Activated T-cell treated with anti-CD3 and anti-CD28 coated beads, Interleukin-2, amount 50 U/mL, for 24 hours (primary cell): Measurements from ENCODE around the gene RNF126.
"Not testable (repeated sequence)": the region's sequence is repeated elsewhere in the genome, so short reads cannot be mapped to it uniquely, and the experiment has no call there.

ENCODE experiments used
- DNase-seq: peaks from one replicate; pipeline ENCODE4 v3.0.0-alpha.2; 2020
- H3K27ac Mint-ChIP-seq: 2 replicates; pipeline ENCODE4 v1.8.0; 2020; ENCODE audit warnings: mild to moderate bottlenecking, mixed read lengths
- H3K27me3 Mint-ChIP-seq: 2 replicates; pipeline ENCODE4 v1.8.0; 2020; ENCODE audit warnings: mixed read lengths
- H3K36me3 Mint-ChIP-seq: 2 replicates; pipeline ENCODE4 v1.8.0; 2020; ENCODE audit warnings: low read depth, mixed read lengths
- H3K4me1 Mint-ChIP-seq: 2 replicates; pipeline ENCODE4 v1.8.0; 2020; ENCODE audit warnings: low read depth, mixed read lengths
- H3K4me3 Mint-ChIP-seq: 2 replicates; pipeline ENCODE4 v1.8.0; 2020; ENCODE audit warnings: mild to moderate bottlenecking, moderate library complexity, mixed read lengths
- H3K9me3 Mint-ChIP-seq: 2 replicates; pipeline ENCODE4 v1.8.0; 2020; ENCODE audit warnings: mixed read lengths

The RNF126 gene

GRCh38 chr19:677601-678436 lies 14.8 kb upstream of the RNF126 start:
- peaks cover 17% of the 10 kb centered on the region for H3K4me1 Mint-ChIP-seq
- H3K36me3 Mint-ChIP-seq = no peaks in the 10 kb centered on the region
- H3K27me3 Mint-ChIP-seq = peaks cover 32% of the 10 kb centered on the region
- H3K4me3 Mint-ChIP-seq = peak overlapping the region; percentile 42
- H3K9me3 Mint-ChIP-seq = no peaks in the 10 kb centered on the region
- no peak for DNase-seq
- no peak overlapping the region for H3K27ac Mint-ChIP-seq

DNA sequence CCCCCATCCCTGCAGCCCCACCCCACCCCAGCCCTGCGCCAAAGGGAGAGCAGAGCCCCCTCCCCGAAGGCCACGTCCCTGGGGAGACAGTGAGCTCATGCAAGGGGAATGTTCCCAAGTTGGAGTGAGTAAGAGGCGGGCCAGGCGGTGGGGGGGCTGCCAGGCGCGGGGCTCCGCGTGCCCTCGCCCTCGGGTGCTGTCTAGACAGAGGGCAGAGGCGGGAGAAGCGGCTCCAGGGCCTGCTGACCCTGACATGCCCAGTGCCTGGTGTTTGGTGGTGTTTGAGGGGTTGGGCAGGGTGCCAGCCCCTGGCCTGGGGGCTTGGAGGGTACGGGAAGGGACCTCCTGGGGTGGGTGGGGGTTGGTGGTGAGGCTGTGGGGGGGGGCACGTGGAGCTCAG lies 14.2 kb upstream of the RNF126 start:
- H3K4me3 Mint-ChIP-seq = no peak overlapping the region
- no peak for DNase-seq
- H3K27me3 Mint-ChIP-seq = peaks cover 32% of the 10 kb centered on the region
- H3K4me1 Mint-ChIP-seq = peaks cover 17% of the 10 kb centered on the region
- no peak overlapping the region for H3K27ac Mint-ChIP-seq
- H3K9me3 Mint-ChIP-seq = no peaks in the 10 kb centered on the region
- no peaks in the 10 kb centered on the region for H3K36me3 Mint-ChIP-seq

DNA sequence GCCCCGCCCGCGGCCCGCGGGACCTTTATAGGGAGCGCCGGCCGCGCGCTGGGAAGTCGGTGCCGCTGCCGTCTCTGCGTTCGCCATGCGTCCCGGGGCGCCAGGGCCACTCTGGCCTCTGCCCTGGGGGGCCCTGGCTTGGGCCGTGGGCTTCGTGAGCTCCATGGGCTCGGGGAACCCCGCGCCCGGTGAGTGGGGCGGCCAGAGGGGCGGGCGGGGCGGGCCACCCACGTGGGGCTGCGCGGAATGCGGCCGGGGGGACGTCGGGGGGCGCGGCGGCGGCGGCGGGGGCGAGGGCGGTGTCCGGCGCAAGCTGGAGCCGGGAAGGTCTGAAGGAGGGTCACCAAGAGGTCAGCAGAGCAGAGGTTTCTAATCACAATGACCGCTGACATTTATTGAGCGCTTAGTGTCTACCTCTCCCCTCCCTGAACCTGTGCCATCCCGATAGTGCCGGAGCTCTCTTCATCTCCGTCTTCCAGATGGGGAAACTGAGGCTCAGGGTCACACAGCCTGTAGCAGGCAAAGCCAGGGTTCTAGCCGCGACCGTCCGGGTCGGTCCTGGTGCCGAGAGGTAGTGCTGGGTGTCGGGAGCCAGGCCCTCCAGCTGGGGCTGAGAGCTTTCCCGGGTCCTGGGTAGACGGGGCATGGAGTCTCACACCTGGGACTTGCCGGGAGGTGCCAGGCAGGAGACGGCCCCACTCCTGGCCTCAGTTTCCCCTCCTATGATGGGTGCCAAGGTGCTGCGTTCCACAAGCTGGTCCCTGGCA lies 13.5 kb upstream of the RNF126 start, which contains the start of gene FSTL3:
Gene FSTL3 (plus strand): TSS at position 54 of the 767 bp plus-strand sequence. CDS start 32 bp downstream, at position 86.
- Mint-ChIP-seq H3K4me3 (no peak within 1 kb of the TSS), H3K27ac (peak within 1 kb of the TSS; percentile 7), H3K27me3 (peaks cover 32% of the 10 kb centered on the region), H3K9me3 (no peaks in the 10 kb centered on the region), H3K36me3 (no peaks in the 10 kb centered on the region), H3K4me1 (peaks cover 16% of the 10 kb centered on the region)
- no peak for DNase-seq

GRCh38 chr19:676007-676338 lies 13.0 kb upstream of the RNF126 start:
- peaks cover 32% of the 10 kb centered on the region for H3K27me3 Mint-ChIP-seq
- DNase-seq = no peak
- no peaks in the 10 kb centered on the region for H3K9me3 Mint-ChIP-seq
- peaks cover 13% of the 10 kb centered on the region for H3K4me1 Mint-ChIP-seq
- H3K27ac Mint-ChIP-seq = no peak overlapping the region
- no peaks in the 10 kb centered on the region for H3K36me3 Mint-ChIP-seq
- no peak overlapping the region for H3K4me3 Mint-ChIP-seq

DNA sequence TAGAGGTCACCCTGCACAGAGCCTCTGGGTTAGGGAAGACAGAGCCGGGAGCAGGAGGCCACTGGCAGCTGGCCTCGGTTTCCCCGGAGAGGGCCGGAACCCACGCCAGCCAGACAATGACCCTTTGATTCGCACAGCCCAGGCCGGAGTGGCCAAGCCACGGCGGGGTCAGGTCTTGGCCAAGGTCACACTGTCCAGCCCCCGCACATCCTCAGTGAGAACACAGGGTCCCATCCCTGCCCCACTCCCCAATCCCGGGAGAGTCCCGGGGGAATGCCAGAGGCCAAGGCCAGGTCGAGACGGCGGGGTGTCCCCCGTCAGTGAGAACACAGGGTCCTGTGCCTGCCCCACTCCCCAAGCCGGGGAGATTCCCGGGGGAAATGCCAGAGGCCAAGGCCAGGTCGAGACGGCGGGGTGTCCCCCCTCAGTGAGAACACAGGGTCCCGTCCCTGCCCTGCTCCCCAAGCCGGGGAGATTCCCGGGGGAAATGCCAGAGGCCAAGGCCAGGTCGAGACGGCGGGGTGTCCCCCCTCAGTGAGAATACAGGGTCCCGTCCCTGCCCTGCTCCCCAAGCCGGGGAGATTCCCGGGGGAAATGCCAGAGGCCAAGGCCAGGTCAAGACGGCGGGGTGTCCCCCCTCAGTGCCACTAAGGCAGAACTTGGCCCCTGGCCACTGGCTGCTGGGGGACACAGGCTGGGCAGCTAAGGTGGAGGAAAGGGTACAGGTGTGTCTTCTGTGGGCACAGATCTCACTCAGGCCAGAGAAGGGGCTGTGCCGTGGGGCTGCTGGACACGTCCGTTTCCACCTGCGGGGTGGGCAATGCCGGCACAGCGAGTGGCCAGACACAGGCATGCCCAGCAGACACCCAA lies 11.5 kb upstream of the RNF126 start:
- DNase-seq = no peak
- Mint-ChIP-seq H3K9me3 (no peaks in the 10 kb centered on the region), H3K4me3 (no peak overlapping the region), H3K27ac (no peak overlapping the region), H3K27me3 (peaks cover 35% of the 10 kb centered on the region), H3K36me3 (no peaks in the 10 kb centered on the region), H3K4me1 (peaks cover 11% of the 10 kb centered on the region)

- H3K4me3 Mint-ChIP-seq = no peak overlapping the region
- H3K36me3 Mint-ChIP-seq = no peaks in the 10 kb centered on the region
- peaks cover 25% of the 10 kb centered on the region for H3K27me3 Mint-ChIP-seq
- H3K4me1 Mint-ChIP-seq = peaks cover 3% of the 10 kb centered on the region
- no peaks in the 10 kb centered on the region for H3K9me3 Mint-ChIP-seq
- no peak for DNase-seq
- H3K27ac Mint-ChIP-seq = no peak overlapping the region
Measured at GRCh38 chr19:670609-671075, 7.6 kb upstream of the RNF126 start.

- DNase-seq, H3K27ac Mint-ChIP-seq, H3K36me3 Mint-ChIP-seq, H3K9me3 Mint-ChIP-seq, H3K4me3 Mint-ChIP-seq: not testable (repeated sequence)
- H3K27me3 Mint-ChIP-seq = peaks cover 12% of the 10 kb centered on the region
- H3K4me1 Mint-ChIP-seq = peaks cover 11% of the 10 kb centered on the region
Measured at GRCh38 chr19:668675-669434, 5.8 kb upstream of the RNF126 start.

DNA sequence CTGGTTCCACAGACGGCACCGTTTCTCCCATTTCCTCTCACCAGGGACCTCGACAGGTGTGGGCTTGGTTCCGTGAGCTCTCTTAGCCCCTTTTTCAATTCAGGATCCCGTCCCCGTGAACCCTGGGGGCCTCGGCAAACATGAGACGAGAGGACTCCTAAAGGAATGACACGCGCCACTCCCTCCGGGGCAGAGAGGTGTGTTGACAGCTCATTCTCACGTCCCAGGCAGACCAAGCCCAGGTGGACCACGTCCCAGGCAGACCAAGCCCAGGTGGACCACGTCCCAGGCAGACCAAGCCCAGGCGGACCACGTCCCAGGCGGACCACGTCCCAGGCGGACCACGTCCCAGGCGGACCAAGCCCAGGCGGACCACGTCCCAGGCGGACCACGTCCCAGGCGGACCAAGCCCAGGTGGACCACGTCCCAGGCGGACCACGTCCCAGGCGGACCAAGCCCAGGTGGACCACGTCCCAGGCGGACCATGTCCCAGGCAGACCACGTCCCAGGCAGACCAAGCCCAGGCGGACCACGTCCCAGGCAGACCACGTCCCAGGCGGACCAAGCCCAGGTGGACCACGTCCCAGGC lies 4.1 kb upstream of the RNF126 start:
- not testable (repeated sequence) for H3K9me3 Mint-ChIP-seq, H3K27me3 Mint-ChIP-seq, DNase-seq, H3K4me3 Mint-ChIP-seq, H3K36me3 Mint-ChIP-seq, H3K27ac Mint-ChIP-seq
- H3K4me1 Mint-ChIP-seq = peaks cover 17% of the 10 kb centered on the region

DNA sequence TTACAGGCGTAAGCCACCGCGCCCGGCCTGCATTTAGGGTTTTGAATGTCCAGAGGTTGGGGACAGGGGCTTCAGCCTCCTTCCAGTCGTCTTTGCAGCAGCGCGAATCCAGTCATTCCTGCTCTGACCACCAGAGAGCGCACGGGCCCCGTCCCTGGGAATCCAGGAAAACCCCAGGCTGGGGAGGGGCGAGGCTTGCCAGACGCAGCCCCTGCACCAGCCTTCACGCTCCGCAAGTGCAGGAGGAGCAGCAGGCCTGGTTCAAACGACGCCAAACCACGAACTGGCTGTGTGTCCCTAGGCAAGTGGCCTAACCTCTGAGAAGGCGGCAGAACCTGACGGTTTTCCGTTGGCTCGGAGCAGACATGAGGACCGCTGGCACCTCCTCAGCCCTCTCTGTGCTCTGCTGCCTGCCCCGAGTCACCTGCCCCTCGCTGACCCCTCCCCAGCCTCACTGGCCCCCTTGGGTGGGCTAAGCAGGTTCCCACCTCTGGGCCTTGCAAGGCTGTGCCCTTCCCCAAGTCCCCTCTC lies 2.0 kb upstream of the RNF126 start:
- Mint-ChIP-seq H3K27ac (peak overlapping the region; percentile 75), H3K9me3 (no peaks in the 10 kb centered on the region), H3K4me3 (peak overlapping the region; percentile 43), H3K4me1 (peaks cover 31% of the 10 kb centered on the region), H3K36me3 (peaks cover 22% of the 10 kb centered on the region), H3K27me3 (peaks cover 4% of the 10 kb centered on the region)
- peak; percentile 89 for DNase-seq

GRCh38 chr19:663682-664117 lies 686 bp upstream of the RNF126 start:
- Mint-ChIP-seq H3K27me3 (no peaks in the 10 kb centered on the region), H3K9me3 (no peaks in the 10 kb centered on the region), H3K4me1 (peaks cover 42% of the 10 kb centered on the region), H3K4me3 (peak overlapping the region; percentile 78), H3K27ac (peak overlapping the region; percentile 94), H3K36me3 (peaks cover 32% of the 10 kb centered on the region)
- no peak for DNase-seq

DNA sequence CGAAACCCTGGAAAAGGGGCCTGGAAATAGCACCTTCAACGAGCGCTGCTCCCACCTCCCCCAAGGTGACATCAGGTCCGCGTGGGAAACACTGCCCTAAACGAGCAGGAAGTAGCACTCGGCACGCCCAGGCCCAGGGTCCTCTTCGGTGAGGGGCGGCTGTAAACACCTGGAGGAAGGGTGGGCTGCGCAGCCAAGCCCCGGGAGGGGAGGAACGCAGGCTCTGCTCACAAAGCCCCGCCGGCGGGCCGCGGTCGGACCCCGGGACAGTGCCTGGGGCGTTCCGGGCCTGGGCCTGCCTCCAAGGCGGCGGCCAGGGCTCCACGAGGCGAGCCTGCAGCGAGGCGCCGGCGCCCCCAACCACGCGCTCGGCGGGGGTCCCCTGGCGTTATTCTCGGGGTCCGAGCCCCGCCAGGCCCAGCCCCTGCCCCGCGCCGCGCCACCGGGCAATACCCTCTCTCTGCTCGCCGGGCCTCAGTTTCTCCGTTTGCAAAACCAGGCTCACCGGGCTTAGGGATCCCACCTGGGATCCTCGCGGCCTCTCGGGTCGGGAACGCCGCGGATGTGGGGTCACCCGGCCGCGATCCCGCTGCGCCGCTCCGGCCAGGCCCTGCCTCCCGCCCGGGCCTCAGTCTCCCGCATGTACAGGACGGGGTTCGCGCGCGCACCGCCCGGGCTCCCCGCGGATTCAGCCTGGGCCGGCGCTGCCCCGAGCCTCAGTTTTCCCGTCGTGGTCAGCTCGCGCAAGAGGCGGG lies 630 bp downstream of the RNF126 start:
- H3K4me3 Mint-ChIP-seq = peak overlapping the region; percentile 98
- peaks cover 51% of the 10 kb centered on the region for H3K4me1 Mint-ChIP-seq
- peak; percentile 82 for DNase-seq
- H3K36me3 Mint-ChIP-seq = peaks cover 43% of the 10 kb centered on the region
- no peaks in the 10 kb centered on the region for H3K27me3 Mint-ChIP-seq
- no peaks in the 10 kb centered on the region for H3K9me3 Mint-ChIP-seq
- H3K27ac Mint-ChIP-seq = peak overlapping the region; percentile 98

GRCh38 chr19:661427-662196 lies 1.4 kb downstream of the RNF126 start:
- Mint-ChIP-seq H3K4me3 (peak overlapping the region; percentile 98), H3K4me1 (peaks cover 56% of the 10 kb centered on the region), H3K27me3 (no peaks in the 10 kb centered on the region), H3K27ac (peak overlapping the region; percentile 98), H3K9me3 (no peaks in the 10 kb centered on the region), H3K36me3 (peaks cover 50% of the 10 kb centered on the region)
- DNase-seq = peak; percentile 77
